HG02623 (cell line): Measurements from ENCODE around the gene CHI3L2.
"Not testable (repeated sequence)": the region's sequence is repeated elsewhere in the genome, so short reads cannot be mapped to it uniquely, and the experiment has no call there.

Experiments
- ATAC-seq: cut with Tn5 transposase; IDR thresholded peaks from one replicate; pipeline ENCODE4 v1.9.1; 2021; ENCODE audit warnings: moderate library complexity; ENCODE audit not compliant: unreplicated experiment

The CHI3L2 gene

GRCh38 chr1:111202366-111202706 is 25.2 kb upstream of the CHI3L2 start:
- ATAC-seq = no peak

DNA sequence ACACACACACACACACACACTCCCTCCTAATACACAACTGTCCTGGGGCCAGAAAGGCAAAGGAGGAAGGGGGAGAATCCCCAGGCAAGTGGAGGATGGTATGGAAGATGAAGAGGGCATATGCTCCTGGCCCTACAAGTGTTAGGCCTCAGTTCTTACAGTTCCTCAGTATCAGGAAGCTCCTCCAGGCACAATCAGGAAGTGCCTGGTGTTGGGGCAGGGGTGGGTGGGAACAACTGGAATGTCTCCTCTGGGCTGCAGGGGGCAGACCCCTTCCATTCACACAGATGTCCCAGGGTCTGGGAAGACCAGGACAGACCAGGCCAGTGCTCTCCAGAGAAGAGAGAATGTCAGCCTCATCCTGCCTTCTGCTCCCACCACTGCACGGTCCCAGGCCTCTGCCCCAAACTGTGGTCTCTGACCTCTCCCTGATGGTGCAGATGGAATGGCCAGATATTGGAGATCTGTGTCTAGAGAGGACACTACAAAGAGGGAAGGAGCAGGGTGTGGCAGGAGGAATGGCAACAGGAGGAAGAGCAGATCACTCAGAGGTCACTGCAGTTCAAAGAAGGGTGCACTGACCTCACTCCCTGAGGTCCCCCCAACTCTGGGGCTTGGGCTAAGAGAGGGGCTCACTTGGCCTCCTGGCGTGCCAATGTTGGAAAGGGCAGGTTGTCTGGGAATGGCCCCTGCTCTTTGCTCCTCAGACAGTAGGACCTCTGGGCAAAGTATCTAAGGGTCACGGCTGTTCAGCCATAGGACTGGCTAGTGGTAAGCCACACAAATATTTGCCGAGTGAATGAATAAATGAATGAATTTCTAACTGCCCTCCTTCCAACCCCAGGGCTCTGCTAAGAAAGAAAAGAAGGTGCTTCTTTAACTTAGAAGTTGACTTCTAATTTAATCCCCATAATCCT is 24.5 kb upstream of the CHI3L2 start:
- ATAC-seq = no peak

- peak; percentile 55 for ATAC-seq
These were observed 23.8 kb upstream of the CHI3L2 start for GRCh38 chr1:111203681-111204200.

DNA sequence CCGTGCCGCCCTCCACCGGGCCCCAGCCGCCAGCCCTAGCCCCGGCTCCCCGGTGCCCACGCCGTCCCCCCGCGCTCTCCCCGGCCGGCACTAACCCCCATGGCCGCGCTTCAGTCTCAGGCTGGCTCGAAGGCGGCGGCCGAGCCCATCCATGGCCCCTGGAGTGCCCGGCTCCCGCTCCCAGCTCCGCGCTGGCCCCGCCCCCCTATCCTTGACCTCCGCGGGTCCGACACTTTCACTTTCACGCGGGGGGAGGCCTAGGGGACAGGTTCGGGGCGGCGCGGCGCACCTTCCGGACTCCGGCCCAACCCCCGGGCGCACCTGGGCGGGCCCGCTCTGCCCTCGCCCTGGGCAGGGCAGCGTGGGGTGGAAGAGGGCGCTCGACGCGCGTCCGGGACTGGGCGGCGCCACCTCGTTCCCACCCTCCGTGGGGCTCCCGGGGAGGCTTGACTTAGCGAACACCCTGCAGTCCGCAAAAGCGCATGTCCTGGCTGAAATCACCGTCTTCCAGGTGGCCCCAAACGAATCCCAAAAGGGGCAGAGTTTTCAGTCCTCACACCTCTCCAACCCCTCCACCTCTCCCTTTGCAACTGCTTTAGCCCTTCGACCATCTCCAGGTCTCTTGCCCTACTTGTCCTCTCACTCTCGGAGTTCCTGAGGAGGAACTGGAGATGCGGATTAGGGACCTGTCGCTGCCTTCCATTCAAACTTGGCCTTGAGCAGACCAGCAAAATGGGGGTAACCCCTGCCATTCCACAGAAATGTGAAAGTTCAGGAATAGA is 23.1 kb upstream of the CHI3L2 start:
- ATAC-seq = peak; percentile 60

DNA sequence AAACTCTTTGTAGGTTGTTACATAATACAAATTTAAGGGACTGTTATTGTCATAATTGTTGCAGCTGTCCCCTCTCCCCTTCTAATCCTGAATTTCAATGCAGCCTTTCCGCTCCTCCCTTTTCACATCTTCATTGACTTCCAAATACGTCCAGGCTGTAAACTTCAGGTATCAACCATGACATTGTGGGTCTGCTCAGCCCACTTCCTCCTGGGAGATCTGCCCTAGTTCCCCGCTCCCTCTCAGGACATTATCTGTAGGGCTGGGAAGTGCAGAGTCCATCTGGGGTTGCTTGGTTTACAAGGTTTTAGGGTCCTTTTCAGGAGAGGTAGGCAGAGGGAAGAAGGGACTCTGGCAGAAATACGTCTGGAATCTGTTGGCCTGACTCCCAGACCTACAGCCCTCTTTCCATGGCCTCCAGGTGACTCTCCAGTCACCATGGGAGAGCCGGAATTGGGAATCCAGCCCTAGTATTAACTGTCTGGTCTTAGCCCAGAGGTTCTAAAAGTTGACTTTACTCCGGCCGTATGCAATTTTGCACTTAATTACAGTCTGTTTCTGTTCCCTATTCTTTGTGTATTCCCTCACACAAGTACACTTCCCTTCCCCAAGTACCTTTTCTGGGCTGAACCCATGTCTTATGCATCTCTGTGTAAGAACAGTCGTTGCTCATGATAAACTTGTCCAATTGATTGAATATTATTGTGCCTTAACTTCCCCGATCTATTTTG is 22.4 kb upstream of the CHI3L2 start:
- no peak for ATAC-seq

DNA sequence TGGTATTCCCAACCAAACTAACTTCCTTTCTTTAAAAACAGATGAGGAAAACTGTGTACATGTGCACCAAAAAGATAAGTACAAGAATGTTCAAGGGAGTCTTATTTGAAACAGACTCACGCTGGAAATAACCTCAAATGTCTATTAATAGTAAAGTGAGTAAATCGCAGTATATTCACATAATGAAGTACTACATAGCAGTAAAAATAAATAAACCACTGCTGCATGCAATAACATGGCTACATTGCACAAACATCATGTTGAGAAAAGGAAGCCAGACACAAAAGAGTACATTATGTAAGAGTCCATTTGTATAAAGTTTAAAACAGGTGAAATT is 21.8 kb upstream of the CHI3L2 start:
- no peak for ATAC-seq

GRCh38 chr1:111208921-111209320 is 18.6 kb upstream of the CHI3L2 start:
- no peak for ATAC-seq

DNA sequence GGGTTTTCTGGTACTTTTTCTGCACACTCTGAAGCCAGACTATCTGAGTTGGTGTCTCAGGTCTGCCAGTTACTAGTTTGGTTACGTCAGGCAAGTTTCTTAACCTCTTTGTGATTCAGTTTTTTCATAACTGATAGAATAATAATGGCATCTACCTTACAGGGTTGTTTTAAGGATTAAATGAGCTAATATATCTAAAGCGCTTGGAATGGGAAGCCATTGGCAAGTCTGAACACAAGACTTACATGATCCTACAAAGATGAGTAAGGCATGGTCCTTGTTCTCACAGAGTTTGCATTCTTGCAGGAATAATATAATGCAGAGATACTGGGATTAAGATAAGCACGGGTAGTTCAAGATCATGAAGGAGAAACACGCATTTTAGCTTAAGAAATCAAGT is 17.9 kb upstream of the CHI3L2 start:
- no peak for ATAC-seq

DNA sequence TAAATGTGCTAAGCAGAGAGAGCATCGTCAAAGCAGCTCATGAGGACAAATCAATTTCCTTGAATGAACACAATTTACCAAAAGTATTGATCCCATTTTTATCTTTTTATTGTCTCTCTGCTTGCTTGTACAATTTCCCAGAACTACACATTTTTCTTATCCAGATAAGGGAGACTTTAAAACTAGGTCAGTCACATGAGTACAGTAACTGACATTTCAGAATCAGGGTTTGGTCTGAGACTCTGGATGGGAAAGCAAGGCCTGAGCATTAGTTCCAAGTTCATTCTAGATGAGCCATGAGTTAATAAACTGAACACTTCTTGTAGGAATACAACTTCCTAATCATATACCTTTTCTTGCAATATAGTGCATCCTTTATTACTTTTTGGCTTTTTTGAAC is 15.6 kb upstream of the CHI3L2 start:
- no peak for ATAC-seq

- no peak for ATAC-seq
These were observed 14.7 kb upstream of the CHI3L2 start for GRCh38 chr1:111212634-111213335.

GRCh38 chr1:111213412-111213811 is 14.1 kb upstream of the CHI3L2 start:
- no peak for ATAC-seq

- no peak for ATAC-seq
These were observed 13.3 kb upstream of the CHI3L2 start for GRCh38 chr1:111214074-111214801.

GRCh38 chr1:111214884-111215283 is 12.6 kb upstream of the CHI3L2 start:
- no peak for ATAC-seq

DNA sequence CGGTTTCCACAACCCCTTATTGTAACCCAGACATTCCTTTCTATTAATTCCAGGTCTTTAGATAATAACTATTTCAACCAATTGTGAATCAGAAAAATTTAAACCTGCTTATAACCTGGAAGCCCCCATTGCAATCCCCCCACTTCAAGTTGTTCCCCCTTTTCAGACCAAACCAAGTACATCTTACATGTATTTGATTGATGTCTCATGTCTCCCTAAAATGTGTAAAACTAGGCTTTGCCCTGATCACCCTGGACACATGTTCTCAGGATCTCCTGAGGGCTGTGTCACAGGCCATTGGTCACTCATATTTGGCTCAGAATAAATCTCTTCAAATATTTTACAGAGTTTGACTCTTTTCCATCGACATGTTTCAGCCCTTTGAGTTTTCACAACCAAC is 12.2 kb upstream of the CHI3L2 start:
- not testable (repeated sequence) for ATAC-seq

DNA sequence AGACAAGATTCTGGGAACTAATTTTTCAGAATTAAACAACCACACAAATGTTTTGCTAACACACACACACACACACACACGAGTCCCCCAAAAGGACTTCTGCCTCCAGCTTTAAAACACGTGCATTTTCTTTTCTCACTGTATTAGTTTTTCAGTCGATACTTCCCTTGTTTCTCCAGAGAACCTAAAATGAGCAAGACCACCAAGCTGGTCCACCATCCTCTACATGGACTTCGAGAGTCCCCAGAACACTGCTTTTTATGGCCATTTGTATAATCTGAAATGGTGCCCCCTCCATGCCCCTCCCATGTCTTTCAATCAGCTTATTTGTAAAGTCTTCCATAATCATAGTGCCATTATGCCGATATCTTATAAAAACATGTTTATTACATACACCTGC is 10.8 kb upstream of the CHI3L2 start:
- no peak for ATAC-seq

DNA sequence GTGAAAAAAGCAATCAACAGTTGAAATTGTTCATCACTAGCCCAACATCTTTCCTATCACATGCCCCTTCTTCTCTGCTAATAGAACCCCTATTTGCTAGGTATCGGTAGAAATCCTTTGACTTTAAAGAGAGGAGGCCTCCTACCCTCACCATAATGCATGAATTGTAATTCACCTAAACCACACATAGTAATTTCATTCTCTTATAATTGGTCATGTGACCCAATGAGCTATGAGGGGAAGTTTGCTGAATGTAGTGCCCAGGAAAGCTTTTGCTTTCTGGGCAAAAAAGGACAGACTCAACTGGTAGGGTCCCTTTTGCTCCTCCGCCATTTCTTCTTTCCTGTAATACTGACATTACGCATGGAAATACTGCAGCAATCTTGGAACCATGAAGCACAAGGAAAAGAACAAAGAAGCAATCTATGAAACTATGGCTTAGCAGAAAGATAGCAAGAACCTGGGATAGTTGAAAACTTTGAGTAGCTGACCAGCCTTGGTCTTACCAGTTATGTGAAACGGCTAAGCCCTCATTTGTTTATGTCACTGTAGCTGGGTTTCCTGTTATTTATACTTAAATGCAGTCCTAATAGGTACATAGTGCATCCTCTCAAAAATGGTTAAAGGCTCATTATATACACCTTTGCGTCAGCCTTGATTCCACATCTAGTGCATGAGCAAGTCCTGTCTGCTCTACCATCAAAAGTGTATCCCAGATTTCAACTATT is 10.2 kb upstream of the CHI3L2 start:
- no peak for ATAC-seq

GRCh38 chr1:111218701-111219556 is 8.6 kb upstream of the CHI3L2 start:
- ATAC-seq = no peak

GRCh38 chr1:111219557-111220286 is 7.8 kb upstream of the CHI3L2 start:
- peak; percentile 27 for ATAC-seq
